Measurements from ENCODE around the gene RBBP8NL. TPM values are rescaled to one million over a fixed set of nuclear protein-coding genes. Genes with fewer than 3 reads are reported as not detected.

The RBBP8NL gene
- total RNA-seq, 2 donors from 2014 or later = 0.40 TPM; not detected in 1

DNA sequence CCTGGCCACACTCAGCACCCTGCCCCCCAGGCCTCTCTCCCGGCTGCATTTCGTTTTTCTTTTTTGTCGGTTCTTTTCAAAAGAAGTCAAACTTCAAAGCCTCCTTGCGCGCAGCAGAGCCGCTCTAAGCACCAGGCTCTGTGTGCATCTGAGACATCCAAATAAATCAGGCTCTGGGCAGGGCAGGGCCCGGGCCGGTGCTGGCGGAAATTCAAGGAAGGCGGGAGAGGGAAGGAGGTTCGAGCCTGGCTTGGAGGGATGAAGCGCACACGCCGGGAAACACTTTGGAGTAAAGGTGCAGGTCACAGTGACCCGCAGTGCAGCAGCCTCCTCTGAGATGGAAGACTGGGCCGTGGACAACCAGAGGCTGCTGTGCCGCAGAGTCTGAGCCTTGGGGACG is 42.7 kb upstream of the RBBP8NL start:
- Histone ChIP-seq H3K36me3 (ENCODE audit: control insufficient read depth, insufficient read depth, low read length) (no peaks in the 10 kb centered on the region), H3K4me3 (ENCODE audit: low read length) (no peak overlapping the region), H3K27me3 (ENCODE audit: control insufficient read depth, insufficient read depth, low read length, poor library complexity, severe bottlenecking) (peaks cover 22% of the 10 kb centered on the region), H3K9ac (ENCODE audit: extremely low read depth, low read length, poor library complexity, severe bottlenecking) (no peak overlapping the region), H3K4me1 (ENCODE audit: control insufficient read depth, insufficient read depth, low read length) (no peaks in the 10 kb centered on the region), H3K27ac (ENCODE audit: low read depth, low read length) (no peak overlapping the region), H3K9me3 (ENCODE audit: control insufficient read depth, low read length) (no peaks in the 10 kb centered on the region)
- H3K27me3 Mint-ChIP-seq (ENCODE audit: insufficient read depth) = peaks cover 8% of the 10 kb centered on the region
- H3K9me3 Mint-ChIP-seq = no peaks in the 10 kb centered on the region
- H3K36me3 Mint-ChIP-seq (ENCODE audit: low read depth) = no peaks in the 10 kb centered on the region
- peaks cover 4% of the 10 kb centered on the region for H3K4me1 Mint-ChIP-seq
- WGBS, 2 experiments (ENCODE audit: insufficient coverage in 1 of 2, insufficient read length in 1 of 2) = 74 to 79% methylated on average over 8 to 18 of the region's 18 CpGs
- no peak overlapping the region for H3K4me3 Mint-ChIP-seq
- TF ChIP-seq CTCF (conservative IDR thresholded peaks at IDR 0.05) = no peak
- DNase-seq = no peak
- H3K27ac Mint-ChIP-seq = no peak overlapping the region

DNA sequence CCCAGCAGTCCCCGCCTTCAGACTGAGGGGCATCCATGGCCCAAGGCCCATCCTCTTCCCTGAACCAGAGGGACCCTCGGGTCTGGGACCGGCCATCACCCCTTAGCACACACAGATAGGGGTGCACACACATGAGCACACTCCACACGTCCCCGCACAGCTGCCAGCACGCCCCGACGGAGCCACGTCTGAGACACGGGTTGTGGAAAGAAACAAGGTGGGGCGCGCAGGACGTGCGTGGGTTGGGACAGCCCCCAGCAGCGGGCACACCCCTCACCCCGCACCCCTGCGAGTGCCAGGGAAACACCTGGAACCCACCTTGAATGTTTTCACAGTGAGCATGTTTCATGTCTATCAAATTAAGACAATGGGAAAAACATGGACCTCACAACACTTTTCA is 42.0 kb upstream of the RBBP8NL start:
- Histone ChIP-seq H3K36me3 (ENCODE audit: control insufficient read depth, insufficient read depth, low read length) (no peaks in the 10 kb centered on the region), H3K4me3 (ENCODE audit: low read length) (no peak overlapping the region), H3K4me1 (ENCODE audit: control insufficient read depth, insufficient read depth, low read length) (no peaks in the 10 kb centered on the region), H3K27ac (ENCODE audit: low read depth, low read length) (no peak overlapping the region), H3K27me3 (ENCODE audit: control insufficient read depth, insufficient read depth, low read length, poor library complexity, severe bottlenecking) (peaks cover 16% of the 10 kb centered on the region), H3K9me3 (ENCODE audit: control insufficient read depth, low read length) (no peaks in the 10 kb centered on the region), H3K9ac (ENCODE audit: extremely low read depth, low read length, poor library complexity, severe bottlenecking) (no peak overlapping the region)
- H3K9me3 Mint-ChIP-seq = no peaks in the 10 kb centered on the region
- peaks cover 4% of the 10 kb centered on the region for H3K27me3 Mint-ChIP-seq (ENCODE audit: insufficient read depth)
- peaks cover 4% of the 10 kb centered on the region for H3K4me1 Mint-ChIP-seq
- H3K27ac Mint-ChIP-seq = no peak overlapping the region
- no peak overlapping the region for H3K4me3 Mint-ChIP-seq
- H3K36me3 Mint-ChIP-seq (ENCODE audit: low read depth) = no peaks in the 10 kb centered on the region
- no peak for DNase-seq
- WGBS, 2 experiments (ENCODE audit: insufficient coverage in 1 of 2, insufficient read length in 1 of 2) = 88 to 93% methylated on average over 10 to 17 of the region's 17 CpGs
- TF ChIP-seq CTCF (conservative IDR thresholded peaks at IDR 0.05) = no peak

- no peaks in the 10 kb centered on the region for H3K9me3 ChIP-seq (ENCODE audit: control insufficient read depth, low read length)
- no peak for DNase-seq
- Mint-ChIP-seq H3K9me3 (no peaks in the 10 kb centered on the region), H3K27ac (no peak overlapping the region), H3K4me3 (no peak overlapping the region), H3K36me3 (ENCODE audit: low read depth) (no peaks in the 10 kb centered on the region), H3K27me3 (ENCODE audit: insufficient read depth) (no peaks in the 10 kb centered on the region), H3K4me1 (no peaks in the 10 kb centered on the region)
- no peak overlapping the region for H3K27ac ChIP-seq (ENCODE audit: low read depth, low read length)
- H3K4me3 ChIP-seq (ENCODE audit: low read length) = no peak overlapping the region
- H3K36me3 ChIP-seq (ENCODE audit: control insufficient read depth, insufficient read depth, low read length) = no peaks in the 10 kb centered on the region
- H3K4me1 ChIP-seq (ENCODE audit: control insufficient read depth, insufficient read depth, low read length) = no peaks in the 10 kb centered on the region
- WGBS, 2 experiments (ENCODE audit: insufficient coverage in 1 of 2, insufficient read length in 1 of 2) = 93 to 96% methylated on average over 11 to 19 of the region's 19 CpGs
- no peak overlapping the region for H3K9ac ChIP-seq (ENCODE audit: extremely low read depth, low read length, poor library complexity, severe bottlenecking)
- H3K27me3 ChIP-seq (ENCODE audit: control insufficient read depth, insufficient read depth, low read length, poor library complexity, severe bottlenecking) = no peaks in the 10 kb centered on the region
- TF ChIP-seq CTCF (conservative IDR thresholded peaks at IDR 0.05) = no peak
Measured at GRCh38 chr20:62466806-62467537, 39.6 kb upstream of the RBBP8NL start.
